ENCODE results near the gene CDH26. TPM values are rescaled to one million over a fixed set of nuclear protein-coding genes. Genes with fewer than 3 reads are reported as not detected.

Gene CDH26
- total and polyA plus RNA-seq, 5 donors, result 0.39 to 1.7 (median 1.2) TPM

Other genes starting within 250 kb of the CDH26 start
- gene SYCP2, start 24.8 kb upstream of the CDH26 start, total RNA-seq, result 1 to 10 TPM; 1.6 to 1.8 (median 1.7) TPM
- gene SYCP2, start 24.8 kb upstream of the CDH26 start, polyA plus RNA-seq, result 1.7 TPM
- 10 to 100 TPM in 2 of 4 donors, 1 to 10 TPM in 2; 6.3 to 12.2 (median 9.7) TPM for gene PPP1R3D, start 18.1 kb upstream of the CDH26 start, total RNA-seq
- gene PPP1R3D, start 18.1 kb upstream of the CDH26 start, polyA plus RNA-seq, result 4.9 TPM
- gene FAM217B, start 18.0 kb upstream of the CDH26 start, total RNA-seq, result 10 to 100 TPM; 13.6 to 27.6 (median 25.7) TPM
- gene FAM217B, start 18.0 kb upstream of the CDH26 start, polyA plus RNA-seq, result 5.5 TPM